Renal pelvis (tissue), 4 donors: ENCODE measurements around the gene MBD5. TPM values are rescaled to one million over a fixed set of nuclear protein-coding genes. Genes with fewer than 3 reads are reported as not detected.

Experiments
- DNase-seq: peaks from one replicate; pipeline ENCODE4 v3.0.0-alpha.2; 2013
- polyA plus RNA-seq, 3 donors: library from polyadenylated mRNA; unstranded; fragments of 120-200 nt; gene quantifications; one replicate each; pipeline ENCODE4 v1.2.1, GENCODE V29; 2013; ENCODE audit not compliant: insufficient read length in 3 of 3

Gene MBD5
- polyA plus RNA-seq, 3 donors: 42.4 to 52.0 (median 47.8) TPM

GRCh38 chr2:148202237-148202636 lies 181.3 kb downstream of the MBD5 start:
- no peak for DNase-seq

- DNase-seq: no peak
Measured at GRCh38 chr2:148207111-148207510, 186.2 kb downstream of the MBD5 start.

- DNase-seq: no peak
Measured at GRCh38 chr2:148209603-148210002, 188.7 kb downstream of the MBD5 start.

GRCh38 chr2:148218326-148219075 lies 197.6 kb downstream of the MBD5 start:
- no peak for DNase-seq

GRCh38 chr2:148221166-148221565 lies 200.3 kb downstream of the MBD5 start:
- no peak for DNase-seq

DNA sequence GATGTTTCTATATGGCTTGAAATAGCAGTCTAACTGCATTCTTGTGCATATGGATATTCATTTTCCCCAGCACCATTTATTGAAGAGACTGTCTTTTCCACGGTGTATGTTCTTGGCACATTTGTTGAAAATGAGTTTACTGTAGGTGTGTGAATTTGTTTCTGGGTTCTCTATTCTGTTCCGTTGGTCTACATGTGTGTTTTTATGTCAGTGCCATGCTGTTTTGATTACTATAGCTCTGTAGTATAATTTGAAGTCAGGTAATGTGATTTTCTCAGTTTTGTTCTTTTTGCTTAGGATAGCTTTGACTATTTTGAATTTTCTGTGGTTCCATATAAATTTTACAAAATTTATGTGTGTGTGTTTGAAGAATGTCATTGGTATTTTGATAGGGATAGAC lies 201.0 kb downstream of the MBD5 start:
- no peak for DNase-seq

GRCh38 chr2:148231858-148232257 lies 211.0 kb downstream of the MBD5 start:
- DNase-seq: no peak

DNA sequence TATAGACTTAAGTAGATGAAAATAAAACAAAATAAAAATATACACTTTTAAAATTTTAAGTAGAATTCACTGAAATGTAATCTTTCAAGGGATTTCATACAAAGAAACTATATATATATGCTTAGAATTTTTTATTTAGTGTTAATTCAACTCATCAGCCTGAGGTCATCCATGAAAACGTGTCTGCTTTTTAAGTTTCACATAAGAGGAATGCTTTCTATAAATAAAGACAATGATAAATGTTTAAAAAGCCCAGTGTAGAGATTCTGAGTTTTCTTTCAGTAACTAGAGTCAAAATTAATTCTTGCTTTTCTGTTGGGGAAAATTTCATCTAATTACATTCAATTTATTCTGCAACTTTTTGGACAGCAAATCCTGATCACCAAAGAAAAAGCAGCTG lies 213.3 kb downstream of the MBD5 start:
- no peak for DNase-seq

DNA sequence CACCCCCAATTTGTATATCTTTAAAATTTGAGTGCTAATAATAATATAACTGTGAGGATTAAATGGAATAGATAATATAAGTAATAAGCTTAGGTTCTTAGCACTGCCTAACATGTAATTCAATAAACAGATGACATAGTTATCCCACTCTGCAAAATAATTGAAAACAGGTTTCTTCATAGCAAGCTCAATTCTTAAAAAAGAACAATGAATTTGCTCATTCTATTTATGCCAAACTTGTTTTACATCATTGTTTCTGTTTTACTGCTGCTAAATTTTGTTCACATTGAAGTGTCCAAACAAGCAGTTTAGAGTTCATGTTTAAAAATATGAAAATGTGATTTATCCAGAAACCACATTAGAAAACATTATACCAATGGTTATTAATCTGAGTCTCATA lies 217.0 kb downstream of the MBD5 start:
- DNase-seq: no peak

GRCh38 chr2:148238561-148238960 lies 217.7 kb downstream of the MBD5 start:
- no peak for DNase-seq

- DNase-seq: no peak
Measured at GRCh38 chr2:148240838-148241237, 219.9 kb downstream of the MBD5 start.

DNA sequence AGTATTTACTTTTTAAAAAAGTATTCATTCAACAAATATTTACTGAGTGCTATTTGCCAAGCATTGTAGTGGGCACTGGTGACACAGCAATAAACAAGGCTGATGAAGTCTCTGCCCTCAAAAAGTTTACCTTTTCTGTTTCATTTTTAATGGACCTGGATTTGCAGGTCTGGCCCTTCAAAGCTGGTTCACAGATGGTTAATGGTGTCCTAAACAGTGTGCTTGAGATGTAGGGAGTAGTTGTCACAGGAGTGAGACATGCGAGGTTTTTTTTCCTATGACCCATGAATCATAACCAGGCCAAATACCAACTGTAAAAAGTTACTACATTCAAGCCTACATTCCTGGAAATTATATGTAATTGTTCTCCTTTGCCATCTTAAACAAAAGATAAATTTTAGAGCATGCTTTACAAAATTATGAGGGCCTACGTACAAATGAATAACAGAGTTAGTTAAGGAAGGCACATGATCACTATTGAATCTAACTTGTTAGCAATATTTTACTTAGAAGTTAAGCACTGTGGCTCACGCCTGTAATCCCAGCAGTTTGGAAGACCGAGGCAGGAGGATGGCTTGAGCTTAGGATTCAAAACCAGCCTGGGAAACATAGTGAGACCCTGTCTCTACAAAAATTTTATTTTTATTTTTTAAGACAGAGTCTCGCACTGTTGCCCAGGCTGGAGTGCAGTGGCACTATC lies 223.9 kb downstream of the MBD5 start:
- no peak for DNase-seq

GRCh38 chr2:148251993-148252392 lies 231.1 kb downstream of the MBD5 start:
- DNase-seq: no peak

- no peak for DNase-seq
Measured at GRCh38 chr2:148252646-148253045, 231.8 kb downstream of the MBD5 start.

DNA sequence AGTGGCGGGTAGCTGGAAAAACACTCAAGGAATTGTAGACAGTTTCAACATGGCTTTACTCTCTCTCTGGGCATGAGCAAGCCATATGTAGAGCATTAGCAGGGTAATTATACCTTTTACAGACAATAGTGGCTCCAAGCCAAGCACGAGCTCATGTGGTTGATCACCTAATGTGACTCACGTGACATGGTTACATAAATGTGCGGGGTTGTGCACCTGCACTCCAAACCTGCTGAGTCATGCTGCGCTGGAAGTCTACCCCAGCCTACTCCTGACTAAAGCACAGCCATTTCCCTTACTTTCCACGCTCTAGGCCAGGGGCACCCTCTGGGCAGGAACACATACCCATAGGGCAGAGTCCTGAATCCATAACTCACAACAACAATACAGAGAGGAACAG lies 232.8 kb downstream of the MBD5 start:
- DNase-seq: no peak

DNA sequence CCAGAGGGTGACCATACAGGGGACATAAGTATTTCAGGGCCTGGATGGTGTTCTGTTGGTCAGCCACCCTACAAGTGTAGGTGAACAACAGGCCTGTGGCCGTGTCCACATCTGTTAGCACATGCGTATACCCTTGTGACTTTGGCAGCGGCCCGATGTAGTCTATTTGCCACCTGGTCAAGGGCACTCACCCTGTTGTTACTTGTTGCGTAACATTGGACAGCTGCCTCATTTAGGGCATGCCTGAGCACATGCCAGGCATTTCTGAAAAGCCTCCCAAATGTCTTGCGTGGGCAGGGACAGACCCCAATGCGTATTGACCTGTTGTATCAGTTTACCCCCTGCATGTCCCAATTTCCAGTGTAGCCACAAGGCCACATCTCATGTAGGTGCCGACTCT lies 235.0 kb downstream of the MBD5 start:
- DNase-seq: no peak

GRCh38 chr2:148257276-148257675 lies 236.4 kb downstream of the MBD5 start:
- DNase-seq: no peak

DNA sequence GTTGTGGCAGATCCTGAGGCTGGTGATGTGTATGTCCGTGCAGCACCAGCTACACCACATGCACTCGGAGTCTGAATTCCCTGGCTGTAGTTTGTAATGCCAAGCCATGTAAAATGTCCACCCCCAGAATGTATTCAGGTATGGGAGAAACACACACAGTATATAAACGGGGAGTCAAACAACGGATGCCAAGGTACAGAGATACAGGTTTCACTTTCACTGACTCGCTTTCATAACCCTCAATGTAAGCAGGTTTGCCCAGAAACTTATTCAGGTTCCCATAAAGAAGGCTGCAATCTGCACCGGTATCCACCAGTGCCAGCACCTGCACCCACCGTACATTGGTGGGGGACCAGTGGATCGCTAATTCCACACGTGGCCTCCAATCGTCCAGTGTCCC lies 237.2 kb downstream of the MBD5 start:
- no peak for DNase-seq

DNA sequence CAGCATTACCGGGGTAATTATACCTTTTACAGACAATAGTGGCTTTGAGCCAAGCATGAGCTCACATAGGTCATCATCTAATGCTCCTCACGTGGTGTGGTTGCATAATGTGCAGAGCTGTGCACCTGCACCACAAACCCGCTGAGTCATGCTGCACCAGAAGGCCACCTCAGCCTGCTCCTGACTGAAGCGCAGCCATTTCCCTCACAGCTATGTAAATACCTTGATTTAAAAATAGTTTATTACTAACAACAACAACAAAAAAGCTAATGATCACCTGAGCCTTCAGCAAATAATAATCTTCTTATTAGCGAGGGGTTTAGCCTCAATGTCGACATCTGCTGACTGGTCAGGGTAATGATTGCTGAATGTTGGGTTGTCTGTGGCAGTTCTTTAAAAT lies 238.8 kb downstream of the MBD5 start:
- DNase-seq: no peak

- DNase-seq: no peak
Measured at GRCh38 chr2:148263890-148264289, 243.0 kb downstream of the MBD5 start.

DNA sequence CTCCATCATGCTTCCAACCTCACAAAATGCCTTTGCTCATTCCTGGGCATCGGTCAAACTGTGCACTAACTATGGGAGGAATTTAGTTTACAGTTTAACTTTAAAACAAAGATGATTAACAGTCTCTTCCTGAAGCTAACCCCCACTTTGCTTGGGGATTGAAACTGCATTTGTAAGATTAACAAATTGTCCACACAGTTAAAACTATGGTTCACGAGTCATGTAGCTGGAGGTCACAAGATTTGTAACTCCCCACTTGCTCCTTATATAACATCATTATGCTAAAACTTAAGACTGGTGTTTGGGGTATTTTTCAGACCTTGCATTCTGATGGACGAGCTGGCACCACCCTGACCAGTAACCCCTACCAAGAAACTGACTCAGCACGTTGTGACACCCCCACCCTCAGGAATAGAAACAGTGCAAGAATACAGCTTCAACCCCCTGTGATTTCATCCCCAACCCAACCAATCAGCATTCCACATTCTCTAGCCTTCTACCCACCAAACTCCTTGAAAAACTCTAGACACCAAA lies 252.3 kb downstream of the MBD5 start:
- peak; percentile 17 for DNase-seq

DNA sequence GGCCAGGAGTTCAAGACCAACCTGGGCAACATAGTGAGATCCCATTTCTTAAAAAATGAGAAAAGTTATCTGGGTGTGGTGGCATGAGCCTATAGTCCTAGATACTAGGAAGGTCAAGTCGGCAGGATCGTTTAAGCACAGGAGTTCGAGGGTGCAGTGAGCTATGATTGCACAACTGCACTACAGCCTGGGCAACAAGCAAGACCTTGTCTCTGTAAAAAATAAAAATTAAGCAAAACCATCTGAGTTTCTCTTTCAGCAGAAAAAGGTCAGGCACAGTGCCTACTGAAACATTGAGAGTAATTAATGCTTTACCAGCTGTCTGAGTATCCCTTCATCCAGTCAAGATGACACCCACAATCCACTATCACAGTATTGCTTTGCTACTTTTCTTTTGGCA lies 258.3 kb downstream of the MBD5 start:
- DNase-seq: no peak

- no peak for DNase-seq
Measured at GRCh38 chr2:148282201-148282600, 261.3 kb downstream of the MBD5 start.

GRCh38 chr2:148292431-148292830 lies 271.5 kb downstream of the MBD5 start:
- no peak for DNase-seq
